GM20431 (cell line): ENCODE data around the gene HES2.
"Not testable (repeated sequence)": the region's sequence is repeated elsewhere in the genome, so short reads cannot be mapped to it uniquely, and the experiment has no call there.

Experiments used
- in situ Hi-C: fragments of 300-500 bp; cut with MseI, MboI; formaldehyde crosslinking; loops from one replicate; pipeline ENCODE4 v1.15.0; 2020; ENCODE audit warnings: low sequenced_read_pairs; ENCODE audit not compliant: unreplicated experiment

Gene HES2

DNA sequence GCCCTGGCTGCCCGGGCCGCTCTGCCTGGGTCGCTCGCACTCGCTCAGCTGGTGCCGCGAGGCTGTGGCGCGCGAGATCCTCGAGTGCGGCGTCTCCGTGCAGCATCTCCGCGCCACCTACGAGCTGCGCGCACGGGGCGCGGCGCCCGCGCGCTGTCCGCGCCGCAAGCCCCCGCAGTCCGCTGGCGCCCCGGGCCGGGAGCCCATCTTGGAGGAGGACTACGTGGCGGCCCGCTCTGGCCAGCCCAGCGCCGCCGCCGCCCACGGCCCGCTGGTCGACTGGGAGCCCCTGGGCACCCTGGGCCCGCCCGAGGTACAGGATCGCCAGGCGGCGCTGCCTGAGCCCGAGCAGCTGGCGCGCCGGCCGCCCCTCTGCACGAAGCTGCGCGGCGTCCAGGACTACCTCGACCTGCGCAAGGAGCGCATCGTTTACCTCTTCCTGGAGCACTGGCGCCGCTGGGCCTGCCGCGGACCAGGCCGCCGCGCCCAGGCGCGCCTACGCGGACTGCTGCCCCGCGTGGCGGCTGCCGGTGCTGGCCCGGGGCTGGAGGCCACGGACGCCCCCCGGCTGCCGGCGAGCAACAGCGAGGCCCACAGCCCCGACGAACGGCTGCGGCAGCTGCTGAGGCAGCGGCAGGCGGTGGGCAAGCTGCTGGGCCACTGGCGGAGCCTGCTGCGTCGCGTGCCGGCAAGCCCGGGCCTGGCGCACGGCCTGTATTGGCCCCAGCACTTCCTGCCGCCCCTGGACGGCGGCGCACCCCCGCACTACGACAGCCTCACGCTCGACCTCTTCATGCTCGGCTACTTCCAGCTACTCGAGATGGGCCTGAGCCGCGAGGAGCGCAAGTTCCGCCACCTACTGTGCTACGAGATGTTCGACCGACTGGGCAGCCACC lies 35.4 kb upstream of the HES2 start:
- in situ Hi-C loops: no loop called here

DNA sequence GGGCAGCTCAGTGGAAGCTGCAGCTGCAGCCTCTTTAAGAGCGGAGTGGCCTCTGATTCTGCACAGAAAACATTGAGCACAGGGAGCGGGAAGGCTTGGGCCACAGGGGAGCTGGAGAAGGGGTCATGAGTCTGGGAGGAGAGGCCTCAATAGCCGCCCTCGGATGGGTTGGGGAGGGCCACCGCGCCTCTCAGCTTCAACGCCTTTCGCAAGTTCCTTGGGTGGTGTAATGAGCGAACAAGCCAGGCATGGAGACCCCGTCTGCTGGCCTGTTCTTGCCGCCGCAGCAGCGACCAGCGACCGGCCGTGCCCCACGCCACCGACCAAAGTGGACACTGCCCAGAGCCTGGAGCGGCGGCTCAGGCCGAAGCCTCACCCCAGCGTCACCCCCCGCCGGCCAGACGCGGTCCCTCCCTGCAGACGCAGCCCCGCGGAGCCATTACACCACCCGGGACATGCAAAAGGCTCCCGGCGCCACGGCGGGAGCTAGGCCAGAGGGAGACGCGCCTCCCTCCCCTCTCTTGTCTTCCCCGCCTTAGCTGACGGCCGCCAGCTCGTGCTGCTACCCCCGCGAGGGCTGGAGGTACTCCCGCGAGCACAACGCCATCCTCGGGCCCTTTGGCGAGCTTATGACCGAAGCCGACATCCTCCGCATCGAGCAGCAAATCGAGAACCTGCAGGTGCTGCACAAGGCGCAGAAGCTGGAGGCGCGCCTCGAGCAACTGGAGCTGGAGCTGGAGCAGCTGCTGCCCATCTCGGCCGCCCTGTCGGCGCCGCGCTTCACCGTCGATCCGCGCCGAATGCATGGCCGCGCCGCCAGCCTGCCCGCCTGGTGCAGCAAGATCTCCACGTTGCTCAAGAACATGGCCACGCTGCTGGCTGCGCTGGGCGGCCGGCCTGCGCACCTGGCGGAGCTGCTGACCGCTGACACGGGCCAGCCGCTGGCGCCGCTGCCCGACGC lies 34.5 kb upstream of the HES2 start:
- in situ Hi-C loops: not testable (repeated sequence)

DNA sequence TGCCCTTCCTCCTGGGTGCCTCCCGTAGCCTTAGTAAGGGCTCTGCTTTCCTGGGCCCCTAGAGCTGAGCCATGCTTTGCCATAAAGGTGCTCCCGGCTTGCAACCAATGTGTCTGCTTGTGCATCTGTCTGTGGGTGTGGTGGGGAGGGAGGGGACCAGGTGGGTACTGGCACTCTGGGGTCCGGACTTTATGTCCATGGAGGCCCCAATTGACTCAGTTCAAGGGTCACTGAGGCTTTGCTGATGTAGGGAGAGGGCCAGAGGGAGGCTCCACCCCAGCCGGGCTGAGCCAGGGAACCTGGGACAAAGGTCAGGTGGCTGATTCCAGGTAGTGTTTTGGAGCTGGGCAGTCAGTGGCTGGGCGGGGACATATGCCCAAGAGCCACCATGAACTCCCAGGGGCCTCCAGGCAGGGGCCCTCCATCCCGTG lies 31.2 kb upstream of the HES2 start:
- in situ Hi-C loops: no loop called here

- in situ Hi-C loops: not testable (repeated sequence)
Observed at GRCh38 chr1:6450486-6450885, 30.8 kb upstream of the HES2 start.

DNA sequence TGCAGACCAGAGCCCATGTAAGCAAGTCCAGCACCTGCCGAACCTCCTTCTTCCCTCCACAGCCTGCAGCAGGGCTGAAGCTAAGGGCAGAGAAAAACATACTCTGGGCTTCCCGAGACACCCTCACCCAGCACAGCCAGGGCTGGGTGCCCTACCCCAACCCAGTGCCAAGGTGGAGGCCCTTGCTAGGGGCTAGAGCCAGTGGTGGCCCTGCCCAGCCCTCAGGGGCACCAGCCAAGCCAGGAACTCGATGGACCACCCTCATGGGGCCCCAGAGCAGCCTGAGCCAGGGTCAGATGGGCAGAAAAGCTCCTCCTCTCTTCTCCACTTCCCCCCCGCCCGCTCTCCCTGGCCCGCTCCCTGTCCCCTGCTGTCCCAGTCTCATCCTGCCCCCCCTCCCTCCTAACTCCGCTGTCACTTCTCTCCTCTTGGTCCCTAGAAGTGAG lies 30.3 kb upstream of the HES2 start:
- in situ Hi-C loops: no loop called here

- in situ Hi-C loops: no loop called here
Observed at GRCh38 chr1:6448749-6449631, 29.3 kb upstream of the HES2 start.

DNA sequence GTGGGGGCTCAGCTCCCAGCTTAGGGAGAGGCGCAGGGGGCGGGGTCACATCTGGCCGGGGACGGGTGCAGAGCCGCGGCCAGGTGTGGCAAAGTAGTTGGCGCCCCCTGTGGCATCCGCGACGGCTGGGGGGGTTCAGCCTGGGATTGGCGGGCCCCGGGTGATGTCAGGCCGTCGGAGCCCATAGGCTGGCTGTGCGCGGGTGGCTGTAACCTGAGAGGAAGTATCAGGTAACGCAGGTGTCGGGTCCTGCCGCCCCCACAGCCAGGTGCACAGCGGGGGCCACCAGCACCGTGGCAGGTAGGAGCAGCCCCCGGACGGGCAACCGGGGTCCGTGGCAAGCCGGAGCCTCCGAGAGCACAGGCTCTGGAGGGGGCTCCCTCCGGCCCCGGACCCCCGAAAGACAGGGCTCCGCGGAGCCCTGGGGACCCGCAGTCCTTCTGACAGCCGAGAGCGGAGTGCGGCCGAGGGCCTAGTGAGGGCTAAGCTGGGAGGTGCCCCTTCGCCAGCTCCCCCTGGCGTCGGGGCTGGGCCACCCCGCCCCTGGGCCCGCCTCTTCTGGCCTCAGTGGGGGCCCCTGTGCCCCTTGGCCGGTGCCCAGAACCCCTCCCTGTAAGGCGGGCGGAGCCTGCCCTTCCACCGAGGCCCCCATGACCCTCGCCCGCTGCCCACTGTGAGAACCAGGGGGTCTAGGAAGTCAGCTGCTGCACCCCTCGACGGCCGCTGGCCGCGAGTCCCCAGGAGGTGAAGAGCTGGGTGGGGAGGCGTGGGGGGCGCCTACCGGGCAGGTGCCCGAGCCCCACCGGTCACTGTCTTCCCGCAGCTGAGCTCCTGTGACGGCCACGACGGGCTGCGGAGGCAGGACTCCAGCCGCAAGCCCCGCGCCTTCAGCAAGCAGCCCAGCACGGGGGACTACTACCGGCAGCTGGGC lies 28.4 kb upstream of the HES2 start:
- in situ Hi-C loops: no loop called here

- in situ Hi-C loops: no loop called here
Observed at GRCh38 chr1:6447016-6447817, 27.5 kb upstream of the HES2 start.

DNA sequence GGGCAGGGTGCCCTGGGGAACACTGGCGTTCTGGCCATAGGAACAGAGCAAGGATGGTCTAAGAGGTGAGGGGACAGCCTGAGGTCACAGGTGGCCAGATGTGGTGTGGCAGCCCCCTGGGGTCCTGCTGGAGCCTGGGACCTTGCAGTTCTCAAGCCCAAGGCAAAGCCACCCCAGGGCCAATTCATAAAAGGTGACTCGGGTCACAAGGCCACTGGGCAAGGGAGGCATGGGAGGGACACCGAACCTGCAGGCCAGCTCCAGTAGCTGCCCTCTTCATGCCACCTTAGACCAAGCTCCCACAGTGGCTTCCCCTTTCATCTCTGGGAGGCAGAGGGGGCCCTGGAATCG lies 26.9 kb upstream of the HES2 start:
- in situ Hi-C loops: no loop called here

DNA sequence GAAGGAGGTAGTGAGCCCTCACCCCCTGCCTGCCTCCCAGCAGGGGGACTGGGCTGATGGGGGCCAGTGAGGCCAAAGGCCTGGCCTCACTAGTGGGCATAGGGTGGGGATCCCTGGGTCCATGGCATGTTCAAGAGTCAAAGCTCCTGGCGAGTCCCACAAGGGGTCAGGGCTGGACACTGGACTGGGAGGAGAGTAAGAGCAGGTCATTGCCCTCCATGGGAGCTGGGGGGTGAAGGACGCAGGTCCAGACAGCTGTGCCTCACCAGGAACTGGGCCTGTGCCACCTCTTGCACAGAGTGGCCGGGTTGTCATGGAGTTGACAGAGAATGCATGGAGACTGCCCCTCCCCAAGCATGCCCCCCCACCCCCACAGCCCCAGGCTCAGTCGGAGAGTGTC lies 26.2 kb upstream of the HES2 start:
- in situ Hi-C loops: not testable (repeated sequence)

DNA sequence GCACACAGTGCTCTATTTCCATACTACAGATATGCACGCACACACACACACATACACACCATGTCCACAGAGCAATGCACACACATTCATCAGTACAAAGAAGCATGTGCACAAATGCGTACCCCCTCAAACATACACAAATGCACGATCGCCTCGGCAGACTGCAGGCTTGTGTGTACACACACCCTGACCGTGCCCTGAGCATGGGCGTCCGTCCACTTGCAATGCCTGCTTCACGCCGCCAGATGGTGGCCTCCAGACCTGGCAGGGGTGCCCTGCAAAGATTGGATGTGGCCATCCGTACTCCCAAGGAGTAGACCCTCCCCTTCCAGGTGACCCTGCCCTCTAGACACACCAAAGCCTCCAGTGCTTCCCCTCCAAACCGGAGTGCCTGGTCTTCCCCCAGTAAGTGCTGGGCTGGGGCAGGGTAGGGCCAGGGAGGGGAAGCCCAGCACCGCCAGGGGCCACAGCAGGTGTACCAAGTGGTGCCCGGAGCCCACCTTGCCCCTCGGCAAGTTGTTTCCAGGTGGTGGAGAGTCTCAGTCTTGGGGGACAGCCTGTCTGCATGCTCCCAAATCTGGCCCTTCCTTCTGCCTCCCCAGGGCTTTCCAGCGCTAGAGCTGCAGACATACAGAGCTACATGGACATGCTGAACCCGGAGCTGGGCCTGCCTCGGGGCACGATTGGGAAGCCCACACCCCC lies 25.5 kb upstream of the HES2 start:
- in situ Hi-C loops: no loop called here

DNA sequence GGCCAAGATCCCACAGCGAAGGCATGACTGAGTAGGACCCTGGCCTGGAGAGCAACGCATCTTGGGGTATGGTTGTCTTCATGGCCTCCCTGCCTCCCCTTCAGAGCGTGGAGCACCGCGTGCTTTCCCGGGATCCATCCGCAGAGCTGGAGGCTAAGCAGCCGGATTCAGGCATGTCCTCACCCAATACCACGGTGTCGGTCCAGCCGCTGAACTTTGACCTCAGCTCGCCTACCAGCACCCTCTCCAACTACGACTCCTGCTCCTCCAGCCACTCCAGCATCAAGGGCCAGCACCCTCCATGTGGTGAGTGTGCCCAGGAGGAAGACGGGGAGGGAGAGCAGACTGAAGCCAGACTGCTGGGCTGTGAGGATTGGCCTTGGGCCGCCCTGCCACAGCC lies 24.7 kb upstream of the HES2 start:
- in situ Hi-C loops: no loop called here

- in situ Hi-C loops: no loop called here
Observed at GRCh38 chr1:6443339-6444115, 23.8 kb upstream of the HES2 start.

DNA sequence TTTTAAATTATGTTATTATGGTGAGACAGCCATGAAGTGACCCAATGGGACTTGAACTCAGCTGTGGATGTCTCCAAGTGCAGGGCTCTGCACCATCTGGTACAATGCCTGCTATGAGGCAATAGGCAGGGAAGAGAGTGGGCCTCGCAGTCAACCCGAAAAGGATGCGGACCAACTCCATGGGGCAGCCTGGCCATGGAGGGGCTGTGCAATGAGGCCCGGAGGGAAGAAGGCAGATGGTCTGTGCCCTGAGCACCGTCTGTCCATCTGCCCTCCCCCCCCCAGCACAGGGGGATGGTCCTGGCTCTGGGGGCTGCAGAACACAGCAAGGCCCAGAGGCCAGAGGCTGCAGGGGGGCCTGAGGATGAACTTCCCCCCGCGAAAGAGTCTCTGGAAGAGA lies 21.9 kb upstream of the HES2 start:
- in situ Hi-C loops: no loop called here

- in situ Hi-C loops: no loop called here
Observed at GRCh38 chr1:6440198-6441126, 20.7 kb upstream of the HES2 start.

GRCh38 chr1:6438047-6438525 lies 18.4 kb upstream of the HES2 start:
- in situ Hi-C loops: no loop called here
